Measurements from ENCODE around the gene CMTM6.
"Not testable (repeated sequence)": the region's sequence is repeated elsewhere in the genome, so short reads cannot be mapped to it uniquely, and the experiment has no call there.

DNA sequence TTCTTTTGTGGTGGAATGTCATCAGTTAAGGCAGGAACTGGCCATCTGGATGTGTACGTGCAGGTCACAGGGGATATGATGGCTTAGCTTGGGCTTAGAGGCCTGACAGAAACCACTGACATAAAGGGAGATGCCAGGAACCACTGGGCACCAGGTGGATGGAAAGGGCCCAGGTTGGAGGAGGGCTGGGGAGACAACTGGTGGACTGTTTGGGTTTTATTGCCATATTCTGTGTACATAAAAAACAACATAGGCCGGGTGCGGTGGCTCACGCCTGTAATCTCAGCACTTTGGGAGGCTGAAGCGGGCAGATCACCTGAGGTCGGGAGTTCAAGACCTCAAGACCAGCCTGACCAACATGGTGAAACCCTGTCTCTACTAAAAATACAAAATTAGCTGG lies 35.8 kb downstream of the CMTM6 start:
- TF ChIP-seq, protein P1, sequence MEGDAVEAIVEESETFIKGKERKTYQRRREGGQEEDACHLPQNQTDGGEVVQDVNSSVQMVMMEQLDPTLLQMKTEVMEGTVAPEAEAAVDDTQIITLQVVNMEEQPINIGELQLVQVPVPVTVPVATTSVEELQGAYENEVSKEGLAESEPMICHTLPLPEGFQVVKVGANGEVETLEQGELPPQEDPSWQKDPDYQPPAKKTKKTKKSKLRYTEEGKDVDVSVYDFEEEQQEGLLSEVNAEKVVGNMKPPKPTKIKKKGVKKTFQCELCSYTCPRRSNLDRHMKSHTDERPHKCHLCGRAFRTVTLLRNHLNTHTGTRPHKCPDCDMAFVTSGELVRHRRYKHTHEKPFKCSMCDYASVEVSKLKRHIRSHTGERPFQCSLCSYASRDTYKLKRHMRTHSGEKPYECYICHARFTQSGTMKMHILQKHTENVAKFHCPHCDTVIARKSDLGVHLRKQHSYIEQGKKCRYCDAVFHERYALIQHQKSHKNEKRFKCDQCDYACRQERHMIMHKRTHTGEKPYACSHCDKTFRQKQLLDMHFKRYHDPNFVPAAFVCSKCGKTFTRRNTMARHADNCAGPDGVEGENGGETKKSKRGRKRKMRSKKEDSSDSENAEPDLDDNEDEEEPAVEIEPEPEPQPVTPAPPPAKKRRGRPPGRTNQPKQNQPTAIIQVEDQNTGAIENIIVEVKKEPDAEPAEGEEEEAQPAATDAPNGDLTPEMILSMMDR (IDR thresholded peaks at IDR 0.05; ENCODE audit: low read length): not testable (repeated sequence)
- TF ChIP-seq EZH2 (IDR thresholded peaks at IDR 0.05; ENCODE audit: borderline replicate concordance, low read length): not testable (repeated sequence)
